SK-N-SH treated with all-trans-retinoic acid at 6 μM for 48 hours (cell line): Measurements from ENCODE around the gene CENPM.

Experiments
- ATAC-seq: fragments of 200-7000 bp; cut with Tn5 transposase; 3 replicates; pipeline ENCODE4 v1.9.1; 2020; ENCODE audit warnings: mild to moderate bottlenecking, moderate library complexity
- ARNTL ChIP-seq: fragments of 450-650 bp; formaldehyde crosslinking; IDR thresholded peaks from 2 replicates; pipeline ENCODE4 v1.5.0; 2020; ENCODE audit warnings: low read depth, mild to moderate bottlenecking, moderate library complexity, borderline replicate concordance
- BACH2 ChIP-seq: fragments of 250-450 bp; sonication (Bioruptor Pico); IDR thresholded peaks from 2 replicates; pipeline ENCODE4 v1.9.0; 2021; ENCODE audit warnings: mild to moderate bottlenecking, borderline replicate concordance
- CSDC2 ChIP-seq: fragments of 250-450 bp; sonication (Bioruptor Pico); IDR thresholded peaks from 2 replicates; pipeline ENCODE4 v1.5.0; 2020; ENCODE audit warnings: mild to moderate bottlenecking, moderate library complexity
- ESRRG ChIP-seq: fragments of 250-450 bp; sonication (Bioruptor Pico); IDR thresholded peaks from 2 replicates; pipeline ENCODE4 v1.6.1; 2021; ENCODE audit warnings: mild to moderate bottlenecking
- ISL1 ChIP-seq: fragments of 250-450 bp; sonication (Bioruptor Pico); IDR thresholded peaks from 2 replicates; pipeline ENCODE4 v2.1.2; 2022; ENCODE audit warnings: mild to moderate bottlenecking, moderate library complexity
- OSR1 ChIP-seq: fragments of 250-450 bp; sonication (Bioruptor Pico); IDR thresholded peaks from 2 replicates; pipeline ENCODE4 v1.8.0; 2022; ENCODE audit warnings: moderate library complexity, mild to moderate bottlenecking, inconsistent platforms
- RARB ChIP-seq: fragments of 250-450 bp; sonication (Bioruptor Pico); IDR thresholded peaks from 2 replicates; pipeline ENCODE4 v1.8.0; 2021; ENCODE audit warnings: mild to moderate bottlenecking, moderate library complexity
- SNAI2 ChIP-seq: fragments of 250-450 bp; sonication (Bioruptor Pico); IDR thresholded peaks from 2 replicates; pipeline ENCODE4 v1.5.0; 2020; ENCODE audit warnings: mild to moderate bottlenecking, moderate library complexity
- TCF4 ChIP-seq: fragments of 250-450 bp; sonication (Bioruptor Pico); IDR thresholded peaks from 2 replicates; pipeline ENCODE4 v1.8.0; 2021; ENCODE audit warnings: mild to moderate bottlenecking, moderate library complexity, borderline replicate concordance
- TOX ChIP-seq: fragments of 250-450 bp; sonication (Bioruptor Pico); IDR thresholded peaks from 2 replicates; pipeline ENCODE4 v1.8.0; 2021; ENCODE audit warnings: mild to moderate bottlenecking, moderate library complexity, borderline replicate concordance
- ZC3H10 ChIP-seq: fragments of 250-450 bp; sonication (Bioruptor Pico); IDR thresholded peaks from 2 replicates; pipeline ENCODE4 v1.5.1; 2021; ENCODE audit warnings: mild to moderate bottlenecking, moderate library complexity
- ZFP3 ChIP-seq: fragments of 250-450 bp; sonication (Bioruptor Pico); IDR thresholded peaks from 2 replicates; pipeline ENCODE4 v1.5.0; 2020; ENCODE audit warnings: mild to moderate bottlenecking, moderate library complexity
- ZFP30 ChIP-seq: fragments of 450-650 bp; formaldehyde crosslinking; IDR thresholded peaks from 2 replicates; pipeline ENCODE4 v1.5.0; 2022; ENCODE audit warnings: mild to moderate bottlenecking, moderate library complexity
- ZNF565 ChIP-seq: fragments of 450-650 bp; formaldehyde crosslinking; conservative IDR thresholded peaks from 2 replicates; pipeline ENCODE4 v1.5.0; 2020; ENCODE audit warnings: low read depth, mild to moderate bottlenecking, moderate library complexity
- ZNF8 ChIP-seq: fragments of 450-650 bp; formaldehyde crosslinking; IDR thresholded peaks from 2 replicates; pipeline ENCODE4 v1.5.0; 2020; ENCODE audit warnings: mild to moderate bottlenecking, moderate library complexity
- TF ChIP-seq, protein P1 (sequence below): fragments of 250-450 bp; sonication (Bioruptor Pico); IDR thresholded peaks from 2 replicates; pipeline ENCODE4 v1.5.1; 2021; ENCODE audit warnings: mild to moderate bottlenecking, moderate library complexity
- TF ChIP-seq, protein P2 (sequence below): fragments of 250-450 bp; sonication (Bioruptor Pico); IDR thresholded peaks from 2 replicates; pipeline ENCODE4 v1.8.0; 2020; ENCODE audit warnings: mild to moderate bottlenecking, moderate library complexity, borderline replicate concordance
- TF ChIP-seq, protein P3 (sequence below): fragments of 250-450 bp; sonication (Bioruptor Pico); IDR thresholded peaks from 2 replicates; pipeline ENCODE4 v1.5.1; 2020; ENCODE audit warnings: low read depth, mild to moderate bottlenecking, moderate library complexity
- TF ChIP-seq, protein P4 (sequence below): fragments of 250-450 bp; sonication (Bioruptor Pico); IDR thresholded peaks from 2 replicates; pipeline ENCODE4 v1.5.0; 2020; ENCODE audit warnings: mild to moderate bottlenecking, moderate library complexity

Gene CENPM

DNA sequence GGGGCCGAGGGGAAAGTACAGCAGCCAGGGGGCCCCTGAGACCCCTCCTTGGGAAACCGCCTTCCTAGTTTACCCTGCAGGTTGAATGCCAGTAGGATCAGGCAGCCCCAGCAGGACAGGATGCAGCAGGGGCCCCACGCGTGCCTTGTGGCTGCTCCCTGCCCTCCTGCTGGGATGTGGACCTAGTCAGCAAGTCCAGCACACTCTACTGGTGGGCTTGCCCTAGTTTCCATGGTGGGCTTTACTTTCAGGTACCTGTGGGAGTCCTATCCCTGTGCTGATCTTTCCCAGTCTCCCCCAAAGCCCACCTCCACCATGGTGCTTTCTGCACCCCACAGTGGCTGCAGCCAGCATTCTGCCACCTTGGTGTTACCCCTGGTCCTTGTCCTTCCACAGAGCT is 54.2 kb downstream of the CENPM start (continued):
- TF ChIP-seq, protein P1, sequence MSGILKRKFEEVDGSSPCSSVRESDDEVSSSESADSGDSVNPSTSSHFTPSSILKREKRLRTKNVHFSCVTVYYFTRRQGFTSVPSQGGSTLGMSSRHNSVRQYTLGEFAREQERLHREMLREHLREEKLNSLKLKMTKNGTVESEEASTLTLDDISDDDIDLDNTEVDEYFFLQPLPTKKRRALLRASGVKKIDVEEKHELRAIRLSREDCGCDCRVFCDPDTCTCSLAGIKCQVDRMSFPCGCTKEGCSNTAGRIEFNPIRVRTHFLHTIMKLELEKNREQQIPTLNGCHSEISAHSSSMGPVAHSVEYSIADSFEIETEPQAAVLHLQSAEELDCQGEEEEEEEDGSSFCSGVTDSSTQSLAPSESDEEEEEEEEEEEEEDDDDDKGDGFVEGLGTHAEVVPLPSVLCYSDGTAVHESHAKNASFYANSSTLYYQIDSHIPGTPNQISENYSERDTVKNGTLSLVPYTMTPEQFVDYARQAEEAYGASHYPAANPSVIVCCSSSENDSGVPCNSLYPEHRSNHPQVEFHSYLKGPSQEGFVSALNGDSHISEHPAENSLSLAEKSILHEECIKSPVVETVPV (CRISPR knock-in tag) = no peak
- TF ChIP-seq, protein P2, sequence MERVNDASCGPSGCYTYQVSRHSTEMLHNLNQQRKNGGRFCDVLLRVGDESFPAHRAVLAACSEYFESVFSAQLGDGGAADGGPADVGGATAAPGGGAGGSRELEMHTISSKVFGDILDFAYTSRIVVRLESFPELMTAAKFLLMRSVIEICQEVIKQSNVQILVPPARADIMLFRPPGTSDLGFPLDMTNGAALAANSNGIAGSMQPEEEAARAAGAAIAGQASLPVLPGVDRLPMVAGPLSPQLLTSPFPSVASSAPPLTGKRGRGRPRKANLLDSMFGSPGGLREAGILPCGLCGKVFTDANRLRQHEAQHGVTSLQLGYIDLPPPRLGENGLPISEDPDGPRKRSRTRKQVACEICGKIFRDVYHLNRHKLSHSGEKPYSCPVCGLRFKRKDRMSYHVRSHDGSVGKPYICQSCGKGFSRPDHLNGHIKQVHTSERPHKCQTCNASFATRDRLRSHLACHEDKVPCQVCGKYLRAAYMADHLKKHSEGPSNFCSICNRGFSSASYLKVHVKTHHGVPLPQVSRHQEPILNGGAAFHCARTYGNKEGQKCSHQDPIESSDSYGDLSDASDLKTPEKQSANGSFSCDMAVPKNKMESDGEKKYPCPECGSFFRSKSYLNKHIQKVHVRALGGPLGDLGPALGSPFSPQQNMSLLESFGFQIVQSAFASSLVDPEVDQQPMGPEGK (CRISPR knock-in tag) = no peak
- no peak for TF ChIP-seq OSR1 (CRISPR knock-in tag)
- no peak for TF ChIP-seq CSDC2 (CRISPR knock-in tag)
- TF ChIP-seq ZC3H10 = no peak

DNA sequence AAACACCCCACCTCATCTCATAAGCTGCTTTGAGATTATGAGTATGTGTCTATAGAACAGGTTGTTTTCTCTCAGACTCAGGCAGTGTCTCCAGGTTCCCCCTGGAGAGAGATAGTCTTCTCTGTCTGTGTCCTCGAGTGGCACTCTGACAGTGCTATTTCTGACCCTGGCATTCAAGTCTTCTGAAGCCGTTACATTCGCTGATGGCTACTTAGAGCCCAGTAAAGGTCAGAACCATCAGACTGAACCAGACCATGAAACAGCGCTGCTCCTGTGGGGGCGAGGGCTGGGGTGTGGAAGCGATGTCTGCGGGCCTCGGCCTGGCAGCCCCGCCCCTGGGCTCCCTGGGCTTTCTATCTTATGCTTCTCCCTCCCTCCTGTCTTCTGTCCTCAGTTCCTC is 55.5 kb downstream of the CENPM start:
- ATAC-seq = no peak
- no peak for TF ChIP-seq ISL1 (CRISPR knock-in tag)
- TF ChIP-seq, protein P1 (CRISPR knock-in tag) = no peak
- no peak for TF ChIP-seq RARB (CRISPR knock-in tag)
- no peak for TF ChIP-seq BACH2
- no peak for TF ChIP-seq TOX
- TF ChIP-seq ZFP30 (CRISPR knock-in tag) = no peak
- TF ChIP-seq, protein P3, sequence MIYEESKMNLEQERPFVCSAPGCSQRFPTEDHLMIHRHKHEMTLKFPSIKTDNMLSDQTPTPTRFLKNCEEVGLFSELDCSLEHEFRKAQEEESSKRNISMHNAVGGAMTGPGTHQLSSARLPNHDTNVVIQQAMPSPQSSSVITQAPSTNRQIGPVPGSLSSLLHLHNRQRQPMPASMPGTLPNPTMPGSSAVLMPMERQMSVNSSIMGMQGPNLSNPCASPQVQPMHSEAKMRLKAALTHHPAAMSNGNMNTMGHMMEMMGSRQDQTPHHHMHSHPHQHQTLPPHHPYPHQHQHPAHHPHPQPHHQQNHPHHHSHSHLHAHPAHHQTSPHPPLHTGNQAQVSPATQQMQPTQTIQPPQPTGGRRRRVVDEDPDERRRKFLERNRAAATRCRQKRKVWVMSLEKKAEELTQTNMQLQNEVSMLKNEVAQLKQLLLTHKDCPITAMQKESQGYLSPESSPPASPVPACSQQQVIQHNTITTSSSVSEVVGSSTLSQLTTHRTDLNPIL (CRISPR knock-in tag) = no peak
- no peak for TF ChIP-seq ESRRG (CRISPR knock-in tag)
- no peak for TF ChIP-seq ZNF8 (CRISPR knock-in tag)
- TF ChIP-seq, protein P4, sequence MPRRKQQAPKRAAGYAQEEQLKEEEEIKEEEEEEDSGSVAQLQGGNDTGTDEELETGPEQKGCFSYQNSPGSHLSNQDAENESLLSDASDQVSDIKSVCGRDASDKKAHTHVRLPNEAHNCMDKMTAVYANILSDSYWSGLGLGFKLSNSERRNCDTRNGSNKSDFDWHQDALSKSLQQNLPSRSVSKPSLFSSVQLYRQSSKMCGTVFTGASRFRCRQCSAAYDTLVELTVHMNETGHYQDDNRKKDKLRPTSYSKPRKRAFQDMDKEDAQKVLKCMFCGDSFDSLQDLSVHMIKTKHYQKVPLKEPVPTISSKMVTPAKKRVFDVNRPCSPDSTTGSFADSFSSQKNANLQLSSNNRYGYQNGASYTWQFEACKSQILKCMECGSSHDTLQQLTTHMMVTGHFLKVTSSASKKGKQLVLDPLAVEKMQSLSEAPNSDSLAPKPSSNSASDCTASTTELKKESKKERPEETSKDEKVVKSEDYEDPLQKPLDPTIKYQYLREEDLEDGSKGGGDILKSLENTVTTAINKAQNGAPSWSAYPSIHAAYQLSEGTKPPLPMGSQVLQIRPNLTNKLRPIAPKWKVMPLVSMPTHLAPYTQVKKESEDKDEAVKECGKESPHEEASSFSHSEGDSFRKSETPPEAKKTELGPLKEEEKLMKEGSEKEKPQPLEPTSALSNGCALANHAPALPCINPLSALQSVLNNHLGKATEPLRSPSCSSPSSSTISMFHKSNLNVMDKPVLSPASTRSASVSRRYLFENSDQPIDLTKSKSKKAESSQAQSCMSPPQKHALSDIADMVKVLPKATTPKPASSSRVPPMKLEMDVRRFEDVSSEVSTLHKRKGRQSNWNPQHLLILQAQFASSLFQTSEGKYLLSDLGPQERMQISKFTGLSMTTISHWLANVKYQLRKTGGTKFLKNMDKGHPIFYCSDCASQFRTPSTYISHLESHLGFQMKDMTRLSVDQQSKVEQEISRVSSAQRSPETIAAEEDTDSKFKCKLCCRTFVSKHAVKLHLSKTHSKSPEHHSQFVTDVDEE (CRISPR knock-in tag) = no peak
- no peak for TF ChIP-seq ZC3H10
- no peak for TF ChIP-seq ZFP3
- TF ChIP-seq ZNF565 = no peak
- TF ChIP-seq, protein P2 (CRISPR knock-in tag) = no peak
- TF ChIP-seq TCF4 = no peak
- no peak for TF ChIP-seq SNAI2 (CRISPR knock-in tag)
- TF ChIP-seq OSR1 (CRISPR knock-in tag) = no peak
- no peak for TF ChIP-seq ARNTL (CRISPR knock-in tag)
